Glutamatergic neuron (in vitro differentiated cells): ENCODE measurements around the gene MUC4. TPM values are rescaled to one million over a fixed set of nuclear protein-coding genes. Genes with fewer than 3 reads are reported as not detected.
A peak's percentile ranks its signal among the peaks of the same experiment; 100 is the strongest.
"Not testable (repeated sequence)": the region's sequence is repeated elsewhere in the genome, so short reads cannot be mapped to it uniquely, and the experiment has no call there.

Experiments
- DNase-seq: peaks from one replicate; pipeline ENCODE4 v3.0.0; 2022
- H3K27ac Mint-ChIP-seq: one replicate; pipeline ENCODE4 v1.8.0; 2020; ENCODE audit warnings: mild to moderate bottlenecking, mixed read lengths, inconsistent platforms; ENCODE audit not compliant: unreplicated experiment
- H3K27me3 Mint-ChIP-seq: one replicate; pipeline ENCODE4 v1.8.0; 2020; ENCODE audit warnings: mild to moderate bottlenecking, moderate library complexity, mixed read lengths, inconsistent platforms; ENCODE audit not compliant: unreplicated experiment
- H3K36me3 Mint-ChIP-seq: one replicate; pipeline ENCODE4 v1.8.0; 2020; ENCODE audit warnings: mild to moderate bottlenecking, mixed read lengths, inconsistent platforms; ENCODE audit not compliant: unreplicated experiment
- H3K4me1 Mint-ChIP-seq: one replicate; pipeline ENCODE4 v1.8.0; 2020; ENCODE audit warnings: mild to moderate bottlenecking, low read depth, mixed read lengths, inconsistent platforms; ENCODE audit not compliant: unreplicated experiment
- H3K4me3 Mint-ChIP-seq: one replicate; pipeline ENCODE4 v1.8.0; 2020; ENCODE audit warnings: mild to moderate bottlenecking, mixed read lengths, inconsistent platforms; ENCODE audit not compliant: unreplicated experiment
- H3K9me3 Mint-ChIP-seq: one replicate; pipeline ENCODE4 v1.8.0; 2020; ENCODE audit warnings: mild to moderate bottlenecking, moderate library complexity, mixed read lengths, inconsistent platforms; ENCODE audit not compliant: unreplicated experiment
- CTCF ChIP-seq: fragments of 200-600 bp; sonication (generic); IDR thresholded peaks from one replicate; pipeline ENCODE4 v1.5.0; 2021; ENCODE audit not compliant: partially characterized antibody, unreplicated experiment
- total RNA-seq: library from RNA; stranded (reverse); fragmentation: NEBNext Ultra II Directional; extraction: Animal tissue kit (Norgen Biotek cat#: 25700); gene quantifications from one replicate; pipeline ENCODE4 v1.2.1, GENCODE V29; 2021; ENCODE audit not compliant: unreplicated experiment

The MUC4 gene
- total RNA-seq, 1 donor from 2014 or later: 2.5 TPM

- Mint-ChIP-seq H3K36me3 (peaks cover 4% of the 10 kb centered on the region), H3K4me3 (no peak overlapping the region), H3K4me1 (peaks cover 11% of the 10 kb centered on the region), H3K9me3 (peaks cover 4% of the 10 kb centered on the region), H3K27ac (no peak overlapping the region), H3K27me3 (peaks cover 5% of the 10 kb centered on the region)
- no peak for DNase-seq
- TF ChIP-seq CTCF: no peak
Measured at GRCh38 chr3:195751560-195751959, 60.2 kb downstream of the MUC4 start.

- H3K9me3 Mint-ChIP-seq: peaks cover 4% of the 10 kb centered on the region
- H3K36me3 Mint-ChIP-seq: peaks cover 4% of the 10 kb centered on the region
- H3K27ac Mint-ChIP-seq: no peak overlapping the region
- H3K4me3 Mint-ChIP-seq: no peak overlapping the region
- H3K27me3 Mint-ChIP-seq: peaks cover 5% of the 10 kb centered on the region
- no peak for TF ChIP-seq CTCF
- H3K4me1 Mint-ChIP-seq: peaks cover 11% of the 10 kb centered on the region
- DNase-seq: no peak
Measured at GRCh38 chr3:195750797-195751520, 60.8 kb downstream of the MUC4 start.

DNA sequence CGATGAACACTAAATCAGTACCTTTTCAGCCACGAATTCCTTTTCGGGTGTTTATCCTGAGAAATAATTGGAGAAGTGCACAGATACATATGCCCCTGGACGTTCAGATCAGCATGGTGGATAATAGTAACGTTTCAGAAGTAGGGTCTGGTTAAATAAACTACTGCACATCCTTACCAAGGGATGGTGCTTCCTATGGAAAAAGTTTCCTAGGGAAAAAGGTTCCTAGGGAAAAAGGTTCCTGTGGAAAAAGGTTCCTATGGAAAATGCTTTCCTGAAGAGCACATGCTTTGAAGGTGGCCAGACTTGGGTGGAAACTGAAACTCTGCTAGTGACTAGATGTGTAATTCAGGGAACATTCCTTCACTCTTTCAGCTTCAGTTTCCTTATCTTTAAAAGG is 62.6 kb downstream of the MUC4 start:
- not testable (repeated sequence) for H3K9me3 Mint-ChIP-seq, DNase-seq, H3K4me1 Mint-ChIP-seq, H3K4me3 Mint-ChIP-seq, H3K27ac Mint-ChIP-seq, H3K36me3 Mint-ChIP-seq, H3K27me3 Mint-ChIP-seq

GRCh38 chr3:195748661-195749060 is 63.1 kb downstream of the MUC4 start:
- H3K9me3 Mint-ChIP-seq: peaks cover 7% of the 10 kb centered on the region
- peaks cover 7% of the 10 kb centered on the region for H3K4me1 Mint-ChIP-seq
- no peak for DNase-seq
- H3K27me3 Mint-ChIP-seq: peaks cover 6% of the 10 kb centered on the region
- H3K27ac Mint-ChIP-seq: no peak overlapping the region
- peak overlapping the region; percentile 34 for H3K4me3 Mint-ChIP-seq
- H3K36me3 Mint-ChIP-seq: peaks cover 4% of the 10 kb centered on the region
- no peak for TF ChIP-seq CTCF

- Mint-ChIP-seq H3K27ac (no peak overlapping the region), H3K36me3 (peaks cover 4% of the 10 kb centered on the region), H3K27me3 (peaks cover 5% of the 10 kb centered on the region), H3K9me3 (peaks cover 7% of the 10 kb centered on the region), H3K4me1 (no peaks in the 10 kb centered on the region), H3K4me3 (no peak overlapping the region)
- TF ChIP-seq CTCF: no peak
- DNase-seq: no peak
Measured at GRCh38 chr3:195746751-195747150, 65.0 kb downstream of the MUC4 start.
